Liver (tissue), 9 donors: ENCODE results near the gene SLC22A13. TPM values are rescaled to one million over a fixed set of nuclear protein-coding genes. Genes with fewer than 3 reads are reported as not detected.

Experiments
- DNase-seq: peaks from one replicate; pipeline ENCODE4 v3.0.0-alpha.2; 2017; ENCODE audit warnings: low spot score
- H3K27ac ChIP-seq, 2 donors: one replicate each; pipeline ENCODE4 v1.7.0; 2013; ENCODE audit warnings: inconsistent platforms in 2 of 2, low read length in 2 of 2, control low read depth in 1 of 2, low read depth in 1 of 2, mild to moderate bottlenecking in 1 of 2
- H3K27me3 ChIP-seq, 4 donors: one replicate each; pipeline versions ENCODE4 v1.6.1 to v1.7.0; 2013; ENCODE audit warnings: low read length in 3 of 4, inconsistent platforms in 1 of 4, mild to moderate bottlenecking in 1 of 4, moderate library complexity in 1 of 4; ENCODE audit not compliant: control insufficient read depth in 4 of 4, insufficient read depth in 4 of 4
- H3K36me3 ChIP-seq, 4 donors: one replicate each; pipeline versions ENCODE4 v1.6.1 to v1.7.0; 2013; ENCODE audit warnings: low read length in 3 of 4, mild to moderate bottlenecking in 3 of 4, low read depth in 1 of 4, moderate library complexity in 1 of 4; ENCODE audit not compliant: control insufficient read depth in 4 of 4, insufficient read depth in 3 of 4
- H3K4me1 ChIP-seq, 4 donors: one replicate each; pipeline versions ENCODE4 v1.6.1 to v1.7.0; 2013; ENCODE audit warnings: low read length in 3 of 4, mild to moderate bottlenecking in 3 of 4, moderate library complexity in 1 of 4; ENCODE audit not compliant: control insufficient read depth in 4 of 4, insufficient read depth in 4 of 4
- H3K4me3 ChIP-seq, 3 donors: one replicate each; pipeline versions ENCODE4 v1.6.1 to v1.7.0; 2013; ENCODE audit warnings: low read length in 3 of 3, control low read depth in 1 of 3, low read depth in 1 of 3, mild to moderate bottlenecking in 1 of 3
- H3K9ac ChIP-seq, 2 donors: one replicate each; pipeline ENCODE4 v1.7.0; 2013; ENCODE audit warnings: low read length in 2 of 2, mild to moderate bottlenecking in 2 of 2, moderate library complexity in 2 of 2, control low read depth in 1 of 2, low read depth in 1 of 2
- H3K9me3 ChIP-seq, 4 donors: one replicate each; pipeline versions ENCODE4 v1.6.1 to v1.7.0; 2013; ENCODE audit warnings: low read length in 3 of 4; ENCODE audit not compliant: control insufficient read depth in 4 of 4
- CTCF ChIP-seq: fragments of 150-350 bp; IDR thresholded peaks from 2 replicates; pipeline ENCODE4 v1.5.1; 2017; ENCODE audit warnings: improper control_type of control experiment, low read depth, low read length; ENCODE audit not compliant: missing input control
- EGR1 ChIP-seq, 2 donors: IDR thresholded peaks; 2 replicates each; pipeline ENCODE4 v1.6.1; 2016 to 2018; ENCODE audit warnings: antibody characterized with exemption in 2 of 2, low read depth in 2 of 2
- FOXA1 ChIP-seq: IDR thresholded peaks from 2 replicates; pipeline ENCODE4 v1.6.1; 2016; ENCODE audit warnings: antibody characterized with exemption
- FOXA2 ChIP-seq: IDR thresholded peaks from 2 replicates; pipeline ENCODE4 v1.6.1; 2016; ENCODE audit warnings: antibody characterized with exemption
- GABPA ChIP-seq, 2 donors: IDR thresholded peaks in 1 of 2; conservative IDR thresholded peaks in 1 of 2; 2 replicates each; pipeline ENCODE4 v1.6.1; 2016; ENCODE audit warnings: antibody characterized with exemption in 2 of 2, mild to moderate bottlenecking in 1 of 2, moderate library complexity in 1 of 2
- HNF4A ChIP-seq, 2 donors: conservative IDR thresholded peaks; 2 replicates each; pipeline ENCODE4 v1.6.1; 2016; ENCODE audit warnings: antibody characterized with exemption in 2 of 2, mild to moderate bottlenecking in 2 of 2
- HNF4G ChIP-seq: IDR thresholded peaks from 2 replicates; pipeline ENCODE4 v1.6.1; 2016; ENCODE audit warnings: antibody characterized with exemption
- JUND ChIP-seq, 2 donors: IDR thresholded peaks; 2 replicates each; pipeline ENCODE4 v1.6.1; 2016; ENCODE audit warnings: antibody characterized with exemption in 2 of 2
- MAX ChIP-seq: IDR thresholded peaks from 2 replicates; pipeline ENCODE4 v1.6.1; 2016; ENCODE audit warnings: antibody characterized with exemption
- NR2F2 ChIP-seq: IDR thresholded peaks from 2 replicates; pipeline ENCODE4 v1.6.1; 2016; ENCODE audit warnings: antibody characterized with exemption
- RAD21 ChIP-seq, 2 donors: IDR thresholded peaks; 2 replicates each; pipeline ENCODE4 v1.6.1; 2016; ENCODE audit warnings: antibody characterized with exemption in 2 of 2, mild to moderate bottlenecking in 2 of 2
- REST ChIP-seq: IDR thresholded peaks from 2 replicates; pipeline ENCODE4 v1.6.1; 2016; ENCODE audit warnings: antibody characterized with exemption, mild to moderate bottlenecking
- RXRA ChIP-seq, 2 donors: IDR thresholded peaks; 2 replicates each; pipeline ENCODE4 v1.6.1; 2017 to 2018; ENCODE audit warnings: antibody characterized with exemption in 2 of 2, mild to moderate bottlenecking in 1 of 2
- SP1 ChIP-seq: IDR thresholded peaks from 2 replicates; pipeline ENCODE4 v1.6.1; 2018; ENCODE audit warnings: antibody characterized with exemption, mild to moderate bottlenecking
- TAF1 ChIP-seq: conservative IDR thresholded peaks from 2 replicates; pipeline ENCODE4 v1.6.1; 2016; ENCODE audit warnings: antibody characterized with exemption, mild to moderate bottlenecking
- YY1 ChIP-seq: IDR thresholded peaks from 2 replicates; pipeline ENCODE4 v1.6.1; 2016; ENCODE audit warnings: antibody characterized with exemption, mild to moderate bottlenecking
- ZBTB33 ChIP-seq: IDR thresholded peaks from 2 replicates; pipeline ENCODE4 v1.6.1; 2016; ENCODE audit warnings: antibody characterized with exemption
- WGBS: extraction: QIAGEN DNeasy Blood & Tissue Kit; methylation state at CpG from one replicate; pipeline ENCODE4 v1.1.7; 2013; 5-methylcytosine and 5-hydroxymethylcytosine counted together
- polyA plus RNA-seq, 2 donors: library from polyadenylated mRNA; stranded (reverse) in 1 of 2; unstranded in 1 of 2; fragments of 200-250 nt in 1 of 2; fragments of >200 nt in 1 of 2; fragmentation: Nextera tagmentation in 1 of 2; extraction: Ambion mirVana in 1 of 2; gene quantifications; one replicate each; pipeline versions ENCODE4 v1.2.1 to v1.2.3, GENCODE V29; 2013 to 2015
- total RNA-seq, 2 donors: library from RNA; depleted of rRNA; stranded (reverse); fragments of >200 nt; gene quantifications; one replicate each; pipeline ENCODE4 v1.2.3, GENCODE V29; 2014
- TF ChIP-seq, protein P1 (sequence below): IDR thresholded peaks from 2 replicates; pipeline ENCODE4 v1.6.1; 2016; ENCODE audit warnings: antibody characterized with exemption
- donor health status: healthy.
- donor health status: healthy.
- donor health status: healthy.
- donor health status: healthy.
- donor health status: healthy.

The SLC22A13 gene
- total and polyA plus RNA-seq, 4 donors, result 0.10 to 0.42 (median 0.14) TPM; not detected in 1

DNA sequence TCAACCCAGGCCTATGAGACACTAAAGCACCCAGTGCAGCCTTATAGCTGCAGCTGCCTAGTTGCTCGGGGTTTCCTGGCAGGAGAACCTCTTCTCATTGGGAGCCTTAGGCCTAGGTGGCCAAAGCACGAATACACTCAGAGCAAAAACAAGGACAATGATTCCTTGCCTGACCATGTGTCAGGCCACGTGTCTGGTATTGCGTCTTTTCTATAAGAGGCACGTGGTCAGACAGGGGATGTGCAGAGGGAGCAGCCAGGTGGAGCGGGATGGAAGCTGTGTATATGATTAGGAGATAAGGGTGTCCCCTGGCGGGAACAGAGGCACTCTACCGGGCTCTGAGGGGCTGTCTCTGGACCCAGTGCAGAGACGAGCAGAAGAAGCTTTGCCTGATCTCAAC, 42.8 kb downstream of the SLC22A13 start:
- 94% methylated on average over 9 of the region's 9 CpGs for WGBS
- Histone ChIP-seq H3K9ac (no peak overlapping the region), H3K27ac (no peak overlapping the region), H3K4me1 (no peaks in the 10 kb centered on the region), H3K27me3 (no peaks in the 10 kb centered on the region), H3K9me3 (no peaks in the 10 kb centered on the region), H3K36me3 (no peaks in the 10 kb centered on the region), H3K4me3 (no peak overlapping the region)
- TF ChIP-seq EGR1 (IDR thresholded peaks at IDR 0.05; ENCODE audit: low read depth in 2 of 2) (no peak), FOXA2 (no peak), NR2F2 (no peak), ZBTB33 (no peak), FOXA1 (no peak), SP1 (no peak), REST (no peak), JUND (IDR thresholded peaks at IDR 0.05) (no peak), HNF4A (conservative IDR thresholded peaks at IDR 0.05) (no peak), CTCF (no peak), RAD21 (IDR thresholded peaks at IDR 0.05) (no peak), MAX (no peak), YY1 (no peak), GABPA (IDR thresholded peaks at IDR 0.05 in 1 of 2, conservative IDR thresholded peaks at IDR 0.05 in 1 of 2) (no peak), RXRA (IDR thresholded peaks at IDR 0.05) (no peak), TAF1 (no peak), HNF4G (no peak)
- TF ChIP-seq, protein P1, sequence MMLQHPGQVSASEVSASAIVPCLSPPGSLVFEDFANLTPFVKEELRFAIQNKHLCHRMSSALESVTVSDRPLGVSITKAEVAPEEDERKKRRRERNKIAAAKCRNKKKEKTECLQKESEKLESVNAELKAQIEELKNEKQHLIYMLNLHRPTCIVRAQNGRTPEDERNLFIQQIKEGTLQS, result no peak
- DNase-seq, result no peak
